ENCODE results near the gene DNALI1. TPM values are rescaled to one million over a fixed set of nuclear protein-coding genes. Genes with fewer than 3 reads are reported as not detected.

DNALI1 gene
- total and polyA plus RNA-seq, 2 of the 8 experiments (the other 6 are each of a cell fraction or from before 2014, with no cell fraction given) = 8.9 to 11.3 TPM

DNA sequence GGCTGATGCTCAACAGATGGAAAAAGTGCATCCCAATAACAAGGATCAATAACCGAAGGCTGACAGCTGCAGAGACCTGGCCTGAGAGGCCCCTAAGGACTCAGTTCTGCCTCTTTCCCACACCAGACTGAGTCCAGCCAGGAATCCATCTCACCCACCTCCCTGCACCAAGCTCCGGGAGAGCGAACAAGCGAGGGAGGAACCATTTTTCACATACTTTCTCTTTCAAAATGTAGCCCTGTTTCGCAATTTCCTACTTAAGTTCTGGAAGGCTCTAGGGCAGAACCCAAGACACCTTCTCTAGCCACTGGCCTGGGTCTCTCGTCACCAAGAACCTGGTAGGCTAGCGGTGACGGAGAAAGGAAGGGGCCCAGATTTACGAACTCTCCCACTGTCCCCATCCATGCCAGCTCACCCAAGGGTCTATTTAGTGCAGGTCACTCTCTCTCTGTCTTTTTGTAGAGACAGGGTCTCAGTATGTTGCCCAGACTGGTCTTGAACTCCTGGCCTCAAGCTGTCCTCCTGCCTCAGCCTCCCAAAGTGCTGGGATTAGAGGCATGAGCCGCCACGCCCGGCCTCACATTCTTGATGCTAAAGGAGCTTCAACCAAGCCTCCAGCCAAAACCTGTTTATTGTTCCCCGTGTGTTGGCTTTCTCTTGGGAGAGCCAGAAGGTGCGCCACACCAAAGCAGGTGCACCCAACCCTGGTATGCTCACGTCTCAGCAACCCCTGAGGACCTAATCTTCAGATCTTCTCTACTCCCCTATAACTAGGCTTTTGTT is 49.9 kb downstream of the DNALI1 start:
- no peaks in the 10 kb centered on the region for H3K79me2 ChIP-seq (ENCODE audit: control insufficient read depth in 1 of 2, insufficient read depth in 2 of 2, low read length in 2 of 2)
- FAIRE-seq (no peak), DNase-seq (ENCODE audit: low read depth in 1 of 2, low spot score in 2 of 2) (no peak)
- no peak overlapping the region for H2BK5ac ChIP-seq (ENCODE audit: low read depth, low read length)
- no peak overlapping the region for H3K23ac ChIP-seq (ENCODE audit: insufficient read length)
- no peak overlapping the region for H2AK5ac ChIP-seq (ENCODE audit: low read depth, low read length)
- no peaks in the 10 kb centered on the region for H3K9me3 ChIP-seq (ENCODE audit: insufficient read depth in 2 of 2, low read depth in 1 of 2, low read length in 1 of 2)
- no peaks in the 10 kb centered on the region for H3K79me1 ChIP-seq (ENCODE audit: low read depth, low read length)
- no peak overlapping the region for H3K18ac ChIP-seq (ENCODE audit: extremely low read depth, low read length)
- H3K36me3 ChIP-seq (ENCODE audit: control insufficient read depth in 2 of 4, insufficient read depth in 4 of 4, low read length in 3 of 4) = no peaks in the 10 kb centered on the region
- ChIA-PET POLR2A (ENCODE audit: partially characterized antibody) (interaction anchor here (1.4 kb wide), 1 partner anchor 53 kb away, joined by 3 read pairs; no protein-coding TSS in a partner anchor), CTCF (ENCODE audit: partially characterized antibody) (interaction anchor here (0.6 to 13.4 kb wide), 10 partner anchors 9 to 143 kb away, joined by 3 to 400 read pairs (median 4); partner anchors contain the start of gene RSPO1)
- no peak overlapping the region for H4K5ac ChIP-seq (ENCODE audit: insufficient read length, low read depth, low read length)
- no peak overlapping the region for H3K14ac ChIP-seq (ENCODE audit: insufficient read length)
- H2BK15ac ChIP-seq (ENCODE audit: low read length) = no peak overlapping the region
- H3K56ac ChIP-seq (replicated peaks; ENCODE audit: insufficient read length, low read depth, low read length) = no peak overlapping the region
- H3K27me3 ChIP-seq (replicated peaks in 1 of 4; ENCODE audit: control insufficient read depth in 3 of 4, extremely low read depth in 1 of 4, insufficient read depth in 3 of 4, low read length in 3 of 4) = peaks cover 0 to 13% (median 9%) of the 10 kb centered on the region in 4 experiments; a peak in 4 of 7 replicates
- H2AFZ ChIP-seq (ENCODE audit: low read length) = no peak overlapping the region
- no peak overlapping the region for H3K27ac ChIP-seq (ENCODE audit: low read depth, low read length)
- no peak overlapping the region for H3K9ac ChIP-seq (replicated peaks in 1 of 4; ENCODE audit: extremely low read depth in 1 of 4, low read depth in 3 of 4, low read length in 3 of 4)
- H4K8ac ChIP-seq (ENCODE audit: extremely low read depth, insufficient read depth, low read length) = no peak overlapping the region
- no peak overlapping the region for H3K4ac ChIP-seq (replicated peaks; ENCODE audit: insufficient read length, low read depth, low read length)
- no peaks in the 10 kb centered on the region; the same call in 1 of the 2 replicates for H3K23me2 ChIP-seq (ENCODE audit: low read depth, low read length)
- no peak overlapping the region for H2BK20ac ChIP-seq (ENCODE audit: low read length)
- H2BK12ac ChIP-seq (ENCODE audit: low read depth, low read length) = no peak overlapping the region
- no peaks in the 10 kb centered on the region for H4K20me1 ChIP-seq (replicated peaks in 1 of 2; ENCODE audit: control insufficient read depth in 1 of 2, insufficient read depth in 2 of 2, low read length in 2 of 2)
- H3K4me3 ChIP-seq (ENCODE audit: extremely low read depth in 1 of 4, insufficient read depth in 2 of 4, low read depth in 3 of 4, low read length in 4 of 4) = no peak overlapping the region
- H2BK120ac ChIP-seq (replicated peaks; ENCODE audit: low read depth, low read length) = no peak overlapping the region
- H3K4me1 ChIP-seq (replicated peaks in 1 of 4; ENCODE audit: control insufficient read depth in 3 of 4, insufficient read depth in 4 of 4, low read length in 3 of 4) = no peaks in the 10 kb centered on the region
- no peak overlapping the region for H4K91ac ChIP-seq (replicated peaks; ENCODE audit: insufficient read length, low read length)
- no peak overlapping the region for H3K4me2 ChIP-seq (ENCODE audit: insufficient read depth in 1 of 2, low read depth in 2 of 2, low read length in 2 of 2)
- 89% methylated on average over 14 of the region's 15 CpGs; no CpG with 5 or more reads in 1 of the 2 experiments for WGBS, 2 experiments (ENCODE audit: extremely low coverage in 1 of 2, insufficient coverage in 1 of 2, insufficient read length in 1 of 2, insufficient replicate concordance in 2 of 2, low coverage in 1 of 2, low lambda C conversion rate in 2 of 2, missing lambda C conversion rate in 1 of 2)
- TF ChIP-seq CEBPB (IDR thresholded peaks at IDR 0.05; ENCODE audit: low read depth, low read length) (no peak), RBBP5 (IDR thresholded peaks at IDR 0.05; ENCODE audit: borderline replicate concordance, low read depth, low read length) (no peak), SRF (IDR thresholded peaks at IDR 0.05; ENCODE audit: low read depth, low read length) (no peak), BACH1 (IDR thresholded peaks at IDR 0.05; ENCODE audit: low read length) (no peak), YY1 (IDR thresholded peaks at IDR 0.05; ENCODE audit: low read depth, low read length) (no peak), PHF8 (conservative IDR thresholded peaks at IDR 0.05; ENCODE audit: low read depth, low read length) (no peak), TCF12 (IDR thresholded peaks at IDR 0.05; ENCODE audit: low read depth, low read length) (no peak), POLR2AphosphoS5 (IDR thresholded peaks at IDR 0.05; ENCODE audit: low read depth, low read length) (no peak), TAF7 (optimal IDR thresholded peaks at IDR 0.05; ENCODE audit: borderline replicate concordance, low read depth, low read length) (no peak), CREB1 (IDR thresholded peaks at IDR 0.05) (no peak), EZH2 (IDR thresholded peaks at IDR 0.05; ENCODE audit: low read depth, low read length, severe bottlenecking) (no peak), POU5F1 (IDR thresholded peaks at IDR 0.05; ENCODE audit: low read depth, low read length) (no peak)
